ENCODE results near the gene ZNF462.

DNA sequence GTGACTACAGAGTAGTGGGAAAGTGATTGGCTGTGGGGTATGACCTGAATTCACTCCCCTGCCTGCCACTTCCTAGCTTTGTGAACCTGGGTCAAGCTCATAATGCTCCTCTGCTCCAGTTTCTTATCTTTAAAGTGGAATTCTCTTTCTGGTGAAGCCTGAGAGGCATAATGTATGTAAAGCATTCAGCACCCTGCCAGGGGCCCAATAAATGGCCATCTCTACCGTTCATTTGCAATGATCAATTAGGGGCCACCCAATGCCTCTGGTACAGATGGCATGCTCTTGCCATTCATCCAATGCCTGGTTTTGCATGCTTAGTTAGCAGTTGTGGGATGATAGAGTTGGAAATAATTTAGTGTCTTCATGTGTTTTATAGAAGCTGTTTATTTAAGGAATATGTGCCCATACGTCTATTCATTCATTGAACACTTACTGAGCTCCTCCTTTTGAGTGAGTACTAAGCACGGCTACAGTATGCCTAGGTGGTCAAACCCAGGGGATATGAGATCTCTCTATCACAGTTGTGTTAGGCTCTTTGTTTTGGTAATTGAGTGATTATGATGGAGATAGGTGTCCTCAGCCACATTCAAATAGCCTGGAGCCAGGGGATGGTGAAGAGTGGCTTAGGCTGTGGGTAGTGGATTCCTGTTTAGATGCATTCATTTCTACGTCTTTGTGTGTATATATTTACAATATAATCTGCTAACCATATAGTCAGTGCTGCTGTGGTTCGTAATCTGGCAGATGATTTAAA lies 15.3 kb downstream of the ZNF462 start:
- TF ChIP-seq SREBF2 (IDR thresholded peaks at IDR 0.05) (no peak), JUNB (IDR thresholded peaks at IDR 0.05) (no peak), MAFK (IDR thresholded peaks at IDR 0.05; ENCODE audit: partially characterized antibody) (no peak), KDM5A (IDR thresholded peaks at IDR 0.05) (no peak), HDAC2 (IDR thresholded peaks at IDR 0.05) (no peak)
- TF ChIP-seq, protein P1, sequence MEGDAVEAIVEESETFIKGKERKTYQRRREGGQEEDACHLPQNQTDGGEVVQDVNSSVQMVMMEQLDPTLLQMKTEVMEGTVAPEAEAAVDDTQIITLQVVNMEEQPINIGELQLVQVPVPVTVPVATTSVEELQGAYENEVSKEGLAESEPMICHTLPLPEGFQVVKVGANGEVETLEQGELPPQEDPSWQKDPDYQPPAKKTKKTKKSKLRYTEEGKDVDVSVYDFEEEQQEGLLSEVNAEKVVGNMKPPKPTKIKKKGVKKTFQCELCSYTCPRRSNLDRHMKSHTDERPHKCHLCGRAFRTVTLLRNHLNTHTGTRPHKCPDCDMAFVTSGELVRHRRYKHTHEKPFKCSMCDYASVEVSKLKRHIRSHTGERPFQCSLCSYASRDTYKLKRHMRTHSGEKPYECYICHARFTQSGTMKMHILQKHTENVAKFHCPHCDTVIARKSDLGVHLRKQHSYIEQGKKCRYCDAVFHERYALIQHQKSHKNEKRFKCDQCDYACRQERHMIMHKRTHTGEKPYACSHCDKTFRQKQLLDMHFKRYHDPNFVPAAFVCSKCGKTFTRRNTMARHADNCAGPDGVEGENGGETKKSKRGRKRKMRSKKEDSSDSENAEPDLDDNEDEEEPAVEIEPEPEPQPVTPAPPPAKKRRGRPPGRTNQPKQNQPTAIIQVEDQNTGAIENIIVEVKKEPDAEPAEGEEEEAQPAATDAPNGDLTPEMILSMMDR (IDR thresholded peaks at IDR 0.05): no peak
